ENCODE results near the gene TM2D1. TPM values are rescaled to one million over a fixed set of nuclear protein-coding genes. Genes with fewer than 3 reads are reported as not detected.
"Not testable (repeated sequence)": the region's sequence is repeated elsewhere in the genome, so short reads cannot be mapped to it uniquely, and the experiment has no call there.

The TM2D1 gene
- 59.4 and 68.3 TPM in 2 replicates for total RNA-seq

DNA sequence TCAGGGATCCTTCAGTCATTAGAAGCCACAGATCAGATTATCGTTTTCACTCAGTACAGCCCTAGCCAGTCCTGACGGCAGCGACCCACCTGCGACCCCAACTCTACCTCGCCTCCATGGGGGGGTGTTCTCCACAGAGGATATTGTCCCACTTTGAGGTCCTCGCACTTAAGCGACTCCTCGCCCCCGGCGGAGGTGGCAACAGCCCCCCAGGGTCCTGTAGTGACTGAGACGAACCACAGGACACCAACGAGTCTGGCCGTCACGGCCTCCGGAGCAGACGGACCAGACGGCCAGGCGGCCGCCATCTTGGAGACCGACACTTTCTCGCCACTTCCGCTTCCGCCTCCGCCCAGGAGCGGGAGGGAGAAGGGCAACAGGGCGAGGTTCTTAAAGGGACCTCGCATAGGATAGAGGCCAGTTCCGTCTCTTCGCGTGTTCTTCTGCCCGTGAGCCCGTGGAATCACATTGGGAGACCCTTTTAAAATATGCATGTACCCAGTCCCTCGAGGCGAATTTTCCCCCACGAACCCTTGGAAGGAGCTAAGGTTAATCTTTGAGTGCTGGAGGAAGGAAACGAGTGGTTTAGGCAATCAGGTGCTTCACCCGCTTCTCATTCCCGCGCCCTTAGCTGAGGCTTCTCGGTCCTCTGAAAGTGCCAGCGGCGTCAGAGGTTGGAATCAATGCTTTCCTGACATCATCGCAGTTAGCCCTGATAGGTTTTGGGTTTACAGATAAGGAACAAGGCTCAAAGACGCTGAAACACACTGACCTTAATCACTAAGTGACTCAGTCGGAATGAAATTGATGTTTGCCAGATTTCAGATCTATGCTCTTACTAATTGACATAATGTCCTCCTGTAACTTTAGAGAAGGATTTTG, at the start of gene TM2D1:
Gene TM2D1 (minus strand): TSS at position 329 of the 882 bp plus-strand sequence. CDS start 21 bp downstream, at position 308.
- peak; percentile 62 for DNase-seq (ENCODE audit: extremely low read depth, low read depth, low spot score)

DNA sequence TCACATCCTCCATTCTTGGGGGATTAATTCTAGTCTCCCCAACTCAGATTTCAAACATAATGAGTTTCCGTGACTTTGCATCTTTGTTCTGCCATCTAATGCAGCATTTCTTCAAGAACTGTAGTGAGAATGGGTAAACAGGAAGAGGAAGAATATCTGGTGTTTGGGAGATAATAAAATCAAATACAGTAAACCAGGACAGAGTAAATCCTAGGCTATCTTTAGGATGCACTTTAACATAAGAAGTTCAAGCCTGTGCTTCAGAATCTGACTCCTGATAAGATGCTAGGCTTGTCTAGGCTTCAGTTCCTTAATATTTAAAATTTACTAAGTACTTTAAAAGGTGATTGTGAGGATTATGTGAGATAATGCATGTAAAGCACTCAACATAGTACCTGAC, 45.2 kb upstream of the TM2D1 start:
- no peak for DNase-seq (ENCODE audit: extremely low read depth, low read depth, low spot score)

DNA sequence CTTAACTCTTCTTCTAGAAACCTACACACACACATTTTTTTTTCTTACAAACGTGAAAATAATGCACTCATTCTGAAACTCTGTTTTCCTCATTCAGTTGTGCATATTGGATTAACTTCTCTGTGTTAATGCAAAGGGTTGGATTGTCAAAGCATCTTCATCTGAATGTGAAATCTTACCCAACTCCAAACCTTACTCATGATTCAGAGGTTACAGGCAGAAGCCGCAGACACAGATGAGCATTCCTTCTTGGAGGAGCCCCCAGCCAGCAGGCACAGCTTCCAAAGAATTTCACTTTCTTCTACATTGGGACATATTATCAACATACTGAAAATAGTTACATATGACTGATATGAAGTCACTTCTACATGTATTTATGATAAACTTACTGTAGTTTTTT, 33.0 kb upstream of the TM2D1 start:
- no peak for DNase-seq (ENCODE audit: extremely low read depth, low read depth, low spot score)

DNA sequence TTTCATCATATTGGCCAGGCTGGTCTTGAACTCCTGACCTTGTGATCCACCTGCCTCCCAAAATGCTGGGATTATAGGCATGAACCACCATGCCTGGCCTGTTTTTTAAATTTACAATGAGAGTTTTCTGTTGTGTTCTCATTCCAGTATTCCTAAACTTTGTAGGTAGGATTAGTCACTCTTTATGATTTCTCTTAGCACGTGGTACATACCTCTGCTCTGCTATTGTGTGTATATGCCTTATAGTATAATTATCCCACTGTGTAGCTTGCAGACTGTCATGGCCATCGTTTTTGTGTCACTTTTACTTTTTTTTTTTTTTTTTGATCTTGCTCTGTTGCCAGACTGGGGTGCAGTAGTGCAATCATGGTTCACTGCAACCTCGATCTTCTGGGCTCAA, 31.8 kb upstream of the TM2D1 start:
- no peak for DNase-seq (ENCODE audit: extremely low read depth, low read depth, low spot score)

DNA sequence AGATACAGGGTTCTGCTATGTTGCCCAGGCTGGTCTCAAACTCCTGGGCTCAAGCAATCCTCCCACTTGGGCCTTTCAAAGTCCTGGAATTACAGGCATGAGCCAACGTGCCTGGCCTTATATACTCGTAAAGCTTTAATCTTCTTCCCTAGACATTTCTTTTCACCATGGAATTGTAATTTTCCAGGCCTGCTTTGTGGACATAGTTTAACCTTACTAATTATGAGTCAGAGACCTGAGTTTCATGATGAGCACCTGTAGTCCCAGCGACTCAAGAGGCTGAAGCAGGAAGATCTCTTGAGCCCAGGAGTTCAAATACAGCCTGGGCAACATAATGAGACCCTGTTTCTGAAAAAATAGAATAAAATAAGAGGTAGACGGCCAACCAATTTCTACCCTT, 29.6 kb upstream of the TM2D1 start:
- no peak for DNase-seq (ENCODE audit: extremely low read depth, low read depth, low spot score)

DNA sequence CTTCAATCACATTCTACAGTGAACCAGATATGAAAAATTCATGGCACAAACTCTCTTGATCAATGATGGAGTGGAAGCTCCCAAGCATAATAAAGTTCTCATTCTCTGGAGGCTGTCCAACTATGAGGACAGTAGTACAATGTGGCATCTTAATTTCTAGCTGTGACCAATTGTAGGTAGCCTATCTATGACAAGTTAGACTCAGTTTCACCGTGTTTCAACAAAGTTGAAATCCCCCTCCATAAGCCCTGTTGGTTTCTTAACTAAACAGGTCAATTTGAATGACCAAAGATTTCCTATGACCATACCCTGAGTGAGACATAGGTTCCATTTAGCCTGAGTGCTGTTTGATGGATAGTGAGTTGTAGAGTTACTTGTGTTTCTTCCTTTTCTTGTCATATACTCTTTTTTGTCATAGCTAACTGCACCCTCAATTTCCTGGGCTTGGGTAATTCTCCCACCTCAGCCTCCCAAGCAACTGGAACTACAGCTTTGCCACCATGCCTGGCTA, 29.1 kb upstream of the TM2D1 start:
- no peak for DNase-seq (ENCODE audit: extremely low read depth, low read depth, low spot score)

DNA sequence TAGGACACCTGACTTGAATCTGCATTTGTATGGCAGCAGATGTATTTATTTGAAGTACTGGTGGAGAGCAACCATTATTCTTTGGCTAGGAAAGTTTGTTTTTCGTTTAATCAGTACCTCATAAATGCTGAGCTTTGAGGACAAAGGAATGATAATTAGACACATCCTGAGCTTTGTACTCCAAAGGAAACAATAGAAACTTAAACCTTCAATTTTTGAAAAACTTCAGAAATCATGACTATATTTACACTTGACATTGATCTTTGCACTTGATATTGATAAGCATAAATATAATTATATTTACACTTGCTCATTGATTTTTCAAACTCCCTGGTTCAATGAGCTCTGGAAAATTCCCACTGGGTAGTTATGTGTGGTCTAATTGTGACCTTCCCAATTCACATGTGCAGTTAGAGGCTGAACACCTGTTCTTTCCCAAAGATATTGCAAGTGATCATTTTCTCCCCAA, 28.0 kb upstream of the TM2D1 start:
- no peak for DNase-seq (ENCODE audit: extremely low read depth, low read depth, low spot score)

DNA sequence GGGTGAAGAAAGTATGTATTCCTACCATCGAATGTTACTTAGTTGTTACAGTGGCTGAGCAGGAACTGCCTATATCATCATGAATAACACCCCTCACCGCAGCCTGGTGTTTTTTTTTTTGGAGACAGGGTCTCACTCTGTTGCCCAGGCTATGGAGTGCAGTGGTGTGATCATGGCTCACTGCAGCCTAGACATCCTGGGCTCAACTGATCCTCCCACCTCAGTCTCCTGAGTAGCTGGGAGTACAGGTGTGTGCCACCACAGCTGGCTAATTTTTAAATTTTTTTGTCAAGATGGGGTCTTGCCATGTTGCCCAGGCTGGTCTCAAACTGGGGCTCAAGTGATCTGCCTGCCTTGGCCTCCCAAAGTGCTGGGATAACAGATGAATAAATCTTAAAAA, 24.6 kb upstream of the TM2D1 start:
- no peak for DNase-seq (ENCODE audit: extremely low read depth, low read depth, low spot score)

DNA sequence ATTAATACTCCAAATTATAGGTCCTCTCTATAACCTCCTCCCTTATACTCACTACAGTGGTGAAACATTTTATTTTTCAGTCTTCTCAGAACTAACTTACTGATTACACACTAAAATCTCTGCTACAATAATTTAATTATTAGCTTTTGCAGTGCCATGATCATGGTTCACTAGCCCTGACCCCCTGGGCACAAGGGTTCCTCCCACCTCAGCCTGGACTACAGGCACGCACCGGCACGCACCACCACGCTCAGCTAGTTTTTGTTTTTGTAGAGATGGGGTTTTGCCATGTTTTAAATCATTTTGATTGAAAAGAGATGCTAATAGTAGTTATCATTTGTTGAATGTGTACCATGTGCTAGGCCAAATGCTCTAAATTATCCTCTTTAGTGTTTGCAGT, 23.6 kb upstream of the TM2D1 start:
- DNase-seq (ENCODE audit: extremely low read depth, low read depth, low spot score), result no peak

DNA sequence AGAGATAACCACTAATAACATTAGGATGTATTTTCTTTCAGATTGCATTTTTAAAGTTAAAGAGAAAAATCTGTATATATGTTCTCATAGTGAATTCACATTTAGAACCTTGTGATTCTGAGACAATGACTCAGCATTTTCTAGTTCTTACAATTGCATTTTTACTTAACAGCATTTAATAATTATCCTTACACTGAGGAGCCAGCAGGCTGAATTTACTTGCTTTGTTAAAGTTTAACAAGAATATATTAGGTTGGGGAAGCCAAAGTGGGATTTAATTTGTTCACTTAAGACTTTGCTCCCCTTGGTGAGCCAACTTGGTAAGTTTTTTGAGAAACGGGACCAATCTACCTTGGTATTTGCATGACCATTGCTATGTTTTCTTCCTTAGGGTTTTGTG, 21.9 kb upstream of the TM2D1 start:
- no peak for DNase-seq (ENCODE audit: extremely low read depth, low read depth, low spot score)

DNA sequence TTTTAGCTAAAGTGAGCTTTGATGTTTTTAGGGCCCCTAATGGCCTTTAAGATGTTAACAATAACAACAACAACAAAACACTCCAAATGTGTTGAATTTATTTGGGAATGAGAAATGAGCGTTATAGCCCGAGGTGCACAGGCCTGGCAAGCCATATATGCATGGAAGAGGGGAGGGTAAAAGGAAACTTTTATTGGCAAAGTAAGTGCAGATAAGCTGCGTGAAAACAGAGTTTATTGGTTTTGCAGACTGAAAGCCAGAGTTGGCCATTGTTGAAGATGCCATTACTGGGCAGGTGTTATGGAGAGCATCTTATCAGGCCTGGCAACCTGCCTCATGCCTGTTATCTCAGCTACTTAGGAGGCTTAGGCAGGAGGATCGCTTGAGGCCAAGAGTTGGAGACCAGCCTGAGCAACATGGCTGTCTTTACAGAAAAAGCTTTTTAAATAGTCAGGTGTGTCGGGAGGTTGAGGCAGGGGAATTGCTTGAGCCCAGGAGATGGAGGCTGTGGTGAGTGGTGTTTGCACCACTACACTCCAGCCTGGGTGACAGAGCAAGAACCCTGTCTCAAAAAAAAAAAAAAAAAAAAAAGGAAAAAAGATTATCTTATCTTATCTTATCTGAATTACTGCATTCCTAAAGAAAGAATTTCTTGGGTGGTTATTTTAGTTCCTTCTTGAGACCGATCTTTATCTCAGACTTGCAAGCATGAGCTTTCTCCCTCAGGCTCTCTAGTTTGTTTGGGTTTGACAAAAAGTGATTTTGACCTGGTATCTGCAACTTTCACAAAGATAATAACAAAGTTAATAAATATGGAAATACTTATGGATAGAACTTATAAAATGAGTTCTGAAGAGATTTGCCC, 19.0 kb upstream of the TM2D1 start:
- DNase-seq (ENCODE audit: extremely low read depth, low read depth, low spot score), result no peak

DNA sequence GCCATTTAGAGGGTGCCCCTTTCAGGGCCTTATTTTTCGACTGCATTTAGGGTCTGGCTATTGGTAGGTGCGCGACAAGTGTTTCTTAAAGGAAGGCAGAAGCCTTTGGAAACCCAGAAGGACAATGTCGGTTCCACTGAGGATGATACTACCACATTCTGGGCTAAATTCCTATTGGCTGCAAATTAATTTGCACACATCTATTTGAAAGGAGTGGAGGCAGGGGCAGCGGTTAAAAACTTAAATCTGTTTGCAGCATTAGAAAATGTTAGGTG, 18.4 kb upstream of the TM2D1 start:
- no peak for DNase-seq (ENCODE audit: extremely low read depth, low read depth, low spot score)

DNA sequence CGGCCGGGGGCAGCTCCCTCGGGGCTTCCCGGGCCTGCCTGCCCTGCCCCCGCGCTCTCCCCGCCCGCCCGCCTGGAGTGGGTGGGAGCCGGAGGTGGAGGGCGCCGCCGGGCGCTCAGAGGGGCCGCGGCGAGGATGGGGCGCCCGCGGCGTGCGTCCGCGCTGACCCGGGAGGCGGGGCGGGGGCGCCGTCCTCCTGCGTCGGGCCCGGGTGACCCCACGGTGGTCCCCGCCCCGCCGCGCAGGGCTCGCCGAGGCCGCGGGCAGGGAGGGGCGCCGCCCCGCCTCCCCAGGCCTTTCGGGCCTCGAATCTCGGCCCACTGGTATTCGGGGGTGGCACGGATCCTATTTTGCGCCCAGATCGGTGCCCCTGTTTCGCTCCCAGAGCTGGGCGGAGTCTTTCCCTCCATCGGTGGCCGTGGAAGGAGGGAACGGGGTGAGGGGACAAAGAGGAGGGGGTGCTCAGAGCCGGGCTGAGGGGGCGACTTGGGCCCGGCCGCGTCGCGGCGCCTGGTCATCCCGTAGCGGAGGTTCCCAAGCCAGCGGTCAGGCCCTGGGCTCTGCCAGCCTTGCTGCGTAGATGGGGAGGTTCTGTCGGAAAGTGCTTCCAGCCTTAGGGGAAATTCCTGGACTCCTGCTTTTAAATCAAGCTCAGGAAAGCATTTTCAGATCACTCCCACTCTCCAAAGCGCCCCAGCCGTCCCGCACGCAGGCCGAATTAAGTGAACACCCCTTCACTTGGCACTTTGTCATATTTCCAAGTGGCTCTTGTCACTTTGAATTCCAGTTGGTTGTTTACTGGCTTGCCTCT, 17.9 kb upstream of the TM2D1 start:
- DNase-seq (ENCODE audit: extremely low read depth, low read depth, low spot score), result no peak

DNA sequence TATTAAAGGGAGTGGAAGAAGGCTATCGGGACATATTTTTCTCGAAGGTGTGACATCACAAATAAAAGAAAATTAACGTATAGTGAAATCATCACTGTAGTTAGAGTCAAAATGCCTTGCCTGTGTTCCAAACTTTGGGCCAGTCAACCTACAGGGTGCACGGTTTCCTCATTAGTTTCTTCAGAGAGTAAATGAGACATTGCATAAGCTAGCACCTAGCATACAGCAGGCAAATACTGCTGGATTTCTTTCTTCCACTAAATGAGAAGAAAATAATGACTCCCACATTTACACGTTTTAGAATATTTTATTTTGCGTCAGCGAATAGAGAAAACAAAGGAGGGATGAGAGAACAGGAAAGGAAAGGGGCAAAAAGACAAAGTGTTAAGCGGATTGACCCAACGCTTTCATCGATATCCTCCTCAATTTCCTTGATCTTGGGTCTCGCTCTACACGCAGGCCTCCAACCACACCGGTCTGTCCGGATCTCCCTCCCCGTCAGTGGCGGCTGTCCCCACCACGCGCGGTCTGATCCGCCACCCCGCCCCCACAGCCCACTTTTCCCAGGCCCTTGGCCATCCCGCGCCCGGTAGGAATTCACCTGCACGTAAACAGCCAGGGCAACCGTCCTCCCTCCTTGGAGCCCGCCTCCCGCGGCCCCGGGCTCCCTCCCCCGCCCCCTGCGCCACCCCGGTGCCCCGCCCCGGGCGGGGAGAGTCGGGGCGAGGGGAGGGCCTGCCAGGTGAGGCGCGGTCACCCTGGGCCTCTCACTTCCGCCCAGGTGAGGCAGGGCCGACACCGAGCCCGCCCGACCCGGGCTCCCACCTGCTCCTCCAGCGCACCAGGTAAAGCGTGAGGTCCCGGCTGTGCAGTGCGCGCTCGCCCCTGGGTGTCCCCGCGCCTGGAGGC, 17.0 kb upstream of the TM2D1 start, which contains the start of gene PATJ:
Gene PATJ (plus strand): TSS at position 770 of the 909 bp plus-strand sequence. CDS start 20,413 bp downstream, outside the sequence.
- DNase-seq (ENCODE audit: extremely low read depth, low read depth, low spot score), result no peak

DNA sequence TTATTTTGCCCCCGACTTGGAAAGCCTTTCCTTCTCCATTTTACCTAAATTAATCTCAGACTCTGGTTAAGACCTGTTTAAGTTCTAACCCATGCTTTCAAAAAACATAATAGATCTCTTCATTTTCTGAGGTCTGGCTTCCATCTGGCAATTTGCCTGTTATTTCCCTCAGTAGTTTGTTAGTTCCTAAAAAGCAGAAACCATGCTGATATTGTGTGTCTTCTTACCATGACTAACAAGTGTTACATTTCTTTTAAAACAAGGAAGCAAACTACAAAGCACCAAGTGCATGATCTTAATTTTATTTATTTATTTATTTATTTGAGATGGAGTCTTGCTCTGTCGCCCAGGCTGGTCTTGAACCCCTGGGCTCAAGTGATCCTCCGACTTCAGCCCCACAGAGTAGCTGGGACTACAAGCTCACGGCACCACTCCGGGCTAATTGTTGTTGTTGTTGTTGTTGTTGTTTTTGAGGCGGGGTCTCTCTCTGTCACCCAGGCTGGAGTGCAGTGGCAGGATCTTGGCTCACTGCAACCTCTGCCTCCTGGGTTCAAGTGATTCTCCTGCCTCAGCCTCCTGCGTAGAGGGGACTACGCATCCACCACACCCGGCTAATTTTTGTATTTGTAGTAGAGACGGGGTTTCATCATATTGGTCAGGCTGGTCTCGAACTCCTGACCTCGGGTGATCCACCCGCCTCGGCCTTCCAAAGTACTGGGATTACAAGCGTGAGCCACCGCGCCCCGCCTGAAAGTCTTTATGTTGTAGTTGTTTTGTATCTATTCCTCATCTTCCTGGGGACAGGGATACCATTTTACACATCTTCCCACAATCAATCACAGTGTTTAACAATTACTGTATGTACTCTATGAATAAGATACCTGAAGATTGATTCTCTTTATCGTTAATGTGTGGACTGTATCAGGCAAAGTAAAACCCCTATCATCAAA, 16.1 kb upstream of the TM2D1 start:
- DNase-seq (ENCODE audit: extremely low read depth, low read depth, low spot score), result no peak

DNA sequence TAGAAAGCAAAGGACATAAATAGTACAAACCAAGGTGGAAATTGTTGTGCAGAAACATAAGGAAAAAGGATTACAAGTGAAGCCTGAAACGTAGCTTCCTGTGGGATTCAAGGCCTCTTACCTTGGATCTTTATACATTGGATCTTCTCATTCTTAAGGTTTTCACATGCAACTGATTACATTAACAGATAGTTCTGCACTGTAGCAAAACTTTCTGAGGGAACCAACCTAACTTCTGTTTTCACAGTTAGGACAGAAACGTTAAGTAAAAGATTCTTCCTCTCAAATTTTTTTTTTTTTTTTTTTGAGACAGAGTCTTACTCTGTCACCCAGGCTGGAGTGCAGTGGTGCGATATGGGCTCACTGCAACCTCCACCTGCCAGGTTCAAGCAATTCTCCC, 7.8 kb upstream of the TM2D1 start:
- DNase-seq (ENCODE audit: extremely low read depth, low read depth, low spot score), result no peak

DNA sequence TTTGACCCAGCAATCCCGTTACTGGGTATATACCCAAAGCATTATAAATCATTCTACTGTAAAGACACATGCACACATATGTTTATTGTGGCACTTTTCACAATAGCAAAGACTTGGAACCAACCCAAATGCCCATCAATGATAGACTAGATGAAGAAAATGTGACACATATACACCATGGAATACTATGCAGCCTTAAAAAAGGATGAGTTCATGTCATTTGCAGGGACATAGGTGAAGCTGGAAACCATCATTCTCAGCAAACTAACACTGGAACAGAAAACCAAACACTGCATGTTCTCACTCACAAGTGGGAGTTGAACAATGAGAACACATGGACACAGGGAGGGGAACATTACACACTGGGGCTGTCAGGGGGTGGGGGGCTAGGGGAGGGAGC, 5.7 kb upstream of the TM2D1 start:
- not testable (repeated sequence) for DNase-seq (ENCODE audit: extremely low read depth, low read depth, low spot score)

DNA sequence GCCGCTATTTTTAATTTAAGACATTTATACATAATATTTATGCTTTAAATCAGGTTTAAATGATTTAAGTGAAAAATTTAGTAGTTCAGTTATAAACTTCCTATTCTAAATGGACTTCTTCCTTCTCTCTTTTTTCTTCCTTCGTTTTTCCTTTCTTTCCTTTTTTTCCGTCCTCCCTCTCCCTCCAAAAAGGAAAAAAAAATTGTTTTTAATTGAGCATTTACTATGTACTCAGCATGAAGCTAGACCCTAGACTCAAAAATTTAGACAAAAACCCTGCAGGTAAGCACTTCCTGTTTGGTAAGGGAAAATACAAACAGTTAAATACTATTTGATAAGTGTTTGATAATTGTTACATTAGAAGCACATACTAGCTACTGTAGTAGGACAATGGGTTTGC, 2.6 kb upstream of the TM2D1 start:
- no peak for DNase-seq (ENCODE audit: extremely low read depth, low read depth, low spot score)

DNA sequence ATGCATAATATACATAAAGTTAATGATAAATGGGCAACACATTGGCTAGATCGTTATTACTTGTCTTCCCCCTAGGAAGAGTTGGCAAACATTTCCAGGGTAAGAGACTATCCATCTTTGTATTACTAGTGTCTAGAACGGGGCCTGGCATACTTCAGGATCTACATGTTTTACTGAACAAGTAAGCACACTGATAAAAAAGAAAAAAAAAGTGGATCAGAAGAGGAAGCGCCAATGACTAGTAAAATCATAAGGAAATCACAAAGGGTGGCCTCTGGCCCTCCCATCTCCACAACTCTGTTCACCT, 482 bp downstream of the TM2D1 start:
- no peak for DNase-seq (ENCODE audit: extremely low read depth, low read depth, low spot score)
